ENCODE measurements around the gene TSPOAP1. TPM values are rescaled to one million over a fixed set of nuclear protein-coding genes. Genes with fewer than 3 reads are reported as not detected.

TSPOAP1 gene
- total RNA-seq, 1 donor: 0.86 TPM

DNA sequence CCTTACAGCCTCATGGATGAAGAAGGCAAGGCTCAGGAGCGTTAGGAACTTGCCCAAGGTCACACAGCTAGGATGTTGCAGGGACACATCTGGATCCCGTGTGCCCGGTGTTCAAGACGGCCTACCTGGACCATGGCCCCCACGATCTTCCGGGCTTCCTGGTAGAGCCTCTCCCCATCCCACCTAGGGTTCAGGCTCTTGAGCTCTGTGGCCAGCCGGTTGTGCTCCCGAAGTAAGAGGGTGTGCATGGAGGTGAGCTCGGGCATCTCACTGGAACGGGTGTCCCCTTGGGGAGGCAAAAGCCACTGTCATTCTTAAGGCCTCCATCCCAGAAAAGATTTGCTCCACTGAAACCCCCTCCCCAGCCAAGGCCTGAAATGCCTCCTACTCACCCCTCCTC is 53.2 kb downstream of the TSPOAP1 start:
- no peak overlapping the region for H3K4me3 ChIP-seq (ENCODE audit: low read depth, low read length)
- TF ChIP-seq, protein P1, sequence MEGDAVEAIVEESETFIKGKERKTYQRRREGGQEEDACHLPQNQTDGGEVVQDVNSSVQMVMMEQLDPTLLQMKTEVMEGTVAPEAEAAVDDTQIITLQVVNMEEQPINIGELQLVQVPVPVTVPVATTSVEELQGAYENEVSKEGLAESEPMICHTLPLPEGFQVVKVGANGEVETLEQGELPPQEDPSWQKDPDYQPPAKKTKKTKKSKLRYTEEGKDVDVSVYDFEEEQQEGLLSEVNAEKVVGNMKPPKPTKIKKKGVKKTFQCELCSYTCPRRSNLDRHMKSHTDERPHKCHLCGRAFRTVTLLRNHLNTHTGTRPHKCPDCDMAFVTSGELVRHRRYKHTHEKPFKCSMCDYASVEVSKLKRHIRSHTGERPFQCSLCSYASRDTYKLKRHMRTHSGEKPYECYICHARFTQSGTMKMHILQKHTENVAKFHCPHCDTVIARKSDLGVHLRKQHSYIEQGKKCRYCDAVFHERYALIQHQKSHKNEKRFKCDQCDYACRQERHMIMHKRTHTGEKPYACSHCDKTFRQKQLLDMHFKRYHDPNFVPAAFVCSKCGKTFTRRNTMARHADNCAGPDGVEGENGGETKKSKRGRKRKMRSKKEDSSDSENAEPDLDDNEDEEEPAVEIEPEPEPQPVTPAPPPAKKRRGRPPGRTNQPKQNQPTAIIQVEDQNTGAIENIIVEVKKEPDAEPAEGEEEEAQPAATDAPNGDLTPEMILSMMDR (IDR thresholded peaks at IDR 0.05; ENCODE audit: insufficient read depth, low read depth, low read length): no peak
- DNase-seq (ENCODE audit: low read depth): no peak

DNA sequence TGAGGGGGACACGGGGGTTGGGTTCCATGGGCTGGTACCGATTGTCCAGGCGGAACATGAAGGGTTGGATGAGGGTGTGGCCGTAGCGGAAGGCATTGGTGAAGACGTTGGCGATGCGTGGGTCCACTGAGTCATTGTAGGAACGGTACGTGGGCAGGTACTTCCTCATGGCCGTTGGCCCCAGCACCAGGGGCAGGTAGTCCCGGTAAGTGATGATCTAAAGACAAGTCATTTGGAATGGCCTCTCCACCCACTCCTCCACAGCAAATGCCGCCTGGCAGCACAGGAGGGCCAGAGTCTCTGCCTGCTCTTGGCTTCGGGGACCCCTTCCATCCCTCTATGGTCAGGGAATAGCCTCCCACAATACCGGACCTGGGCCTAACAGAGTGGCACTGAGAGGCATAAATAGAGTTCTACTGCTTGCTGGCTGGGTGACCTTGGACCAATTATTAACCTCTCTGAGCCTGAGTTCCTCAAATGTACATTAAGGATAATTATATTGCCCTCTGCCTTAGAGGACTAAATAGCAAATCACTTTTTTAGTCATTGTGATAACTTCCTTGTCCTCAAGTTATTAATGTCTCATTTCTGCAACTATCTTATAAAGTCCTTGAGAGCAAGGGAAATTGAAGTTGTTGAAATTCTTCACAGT is 55.0 kb downstream of the TSPOAP1 start:
- DNase-seq (ENCODE audit: low read depth): no peak
- TF ChIP-seq, protein P1 (IDR thresholded peaks at IDR 0.05; ENCODE audit: insufficient read depth, low read depth, low read length): no peak

DNA sequence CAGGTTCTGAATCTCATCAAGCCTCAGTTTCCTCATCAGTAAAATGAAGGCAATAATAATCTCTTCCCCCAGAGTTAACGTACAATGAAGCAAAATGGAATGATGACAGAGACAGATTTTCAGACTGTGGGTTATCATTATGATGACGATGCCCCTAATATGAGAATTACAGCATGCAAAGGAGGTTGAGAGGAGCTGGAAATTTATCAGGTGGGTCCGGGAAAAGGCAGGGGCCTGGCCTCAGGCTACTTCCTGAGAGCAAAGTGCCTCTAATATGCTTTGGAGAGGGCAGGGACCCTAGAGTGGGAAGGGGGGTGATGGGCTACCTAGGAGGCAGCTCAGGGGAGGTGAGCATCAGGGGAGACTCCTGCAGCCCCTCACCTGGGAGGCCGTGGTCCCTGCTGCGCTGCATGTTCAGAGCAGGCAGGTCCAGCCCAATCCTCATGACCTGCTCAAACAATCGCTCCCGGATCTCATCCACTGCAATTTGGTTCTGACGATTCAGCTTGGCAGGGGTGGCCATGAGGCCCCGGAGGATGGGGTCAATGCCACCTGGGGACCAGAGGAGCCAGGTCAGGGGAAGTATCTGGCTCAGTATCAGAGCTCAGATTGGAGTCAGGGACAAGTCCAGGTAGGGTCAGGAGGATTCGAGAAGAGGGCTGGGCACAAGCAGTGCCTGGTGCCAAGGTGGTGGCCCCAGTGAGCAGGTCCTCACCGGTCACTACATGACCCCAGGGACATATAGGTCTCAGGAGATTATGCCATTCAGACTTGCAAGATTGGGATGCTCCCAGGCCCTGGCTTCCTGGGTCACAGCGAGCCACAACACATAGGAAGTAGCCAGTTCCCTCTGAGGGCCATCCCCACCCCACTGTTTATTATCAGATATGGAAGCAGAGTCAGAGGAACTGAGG is 56.0 kb downstream of the TSPOAP1 start:
- no peak overlapping the region for H3K4me3 ChIP-seq (ENCODE audit: low read depth, low read length)
- TF ChIP-seq, protein P1 (IDR thresholded peaks at IDR 0.05; ENCODE audit: insufficient read depth, low read depth, low read length): no peak
- no peak for DNase-seq (ENCODE audit: low read depth)

More for the DNA sequence above, 55.0 kb downstream of the TSPOAP1 start:
- H3K4me3 ChIP-seq (ENCODE audit: low read depth, low read length): no peak overlapping the region

DNA sequence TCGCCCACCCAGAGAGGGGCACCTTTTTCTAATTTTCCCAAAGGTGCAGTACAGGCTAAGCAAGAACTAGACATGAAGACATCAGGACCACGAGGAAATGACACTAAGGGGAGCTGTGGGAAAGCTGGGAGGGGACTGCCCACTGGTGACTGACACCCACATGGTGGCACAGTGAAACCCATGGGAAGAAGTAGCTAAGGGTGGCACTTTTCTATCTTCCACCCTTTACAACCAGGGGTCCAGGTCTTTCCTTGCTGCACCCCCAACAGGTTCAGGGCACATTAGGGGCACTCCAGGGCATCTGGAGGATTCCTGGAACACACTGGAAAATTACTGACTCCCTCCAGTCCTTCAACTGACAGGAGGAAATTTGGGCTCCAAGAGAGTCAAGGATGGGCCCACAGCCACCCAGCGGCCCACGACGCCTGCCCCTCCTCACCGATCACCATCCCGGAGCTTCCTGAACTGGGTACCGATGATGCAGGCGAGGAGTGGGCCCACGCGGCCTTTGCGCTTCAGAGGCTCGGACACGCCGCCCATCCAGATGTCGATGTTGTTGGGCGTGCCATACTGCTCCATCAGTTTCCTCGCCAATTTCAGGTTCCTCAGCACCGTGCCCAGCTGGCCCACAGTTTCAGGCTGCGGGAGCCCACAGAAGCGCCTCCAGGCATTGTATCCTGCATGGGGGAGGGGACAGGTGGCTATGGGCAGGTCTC is 57.2 kb downstream of the TSPOAP1 start:
- DNase-seq (ENCODE audit: low read depth): no peak
- TF ChIP-seq, protein P1 (IDR thresholded peaks at IDR 0.05; ENCODE audit: insufficient read depth, low read depth, low read length): no peak

DNA sequence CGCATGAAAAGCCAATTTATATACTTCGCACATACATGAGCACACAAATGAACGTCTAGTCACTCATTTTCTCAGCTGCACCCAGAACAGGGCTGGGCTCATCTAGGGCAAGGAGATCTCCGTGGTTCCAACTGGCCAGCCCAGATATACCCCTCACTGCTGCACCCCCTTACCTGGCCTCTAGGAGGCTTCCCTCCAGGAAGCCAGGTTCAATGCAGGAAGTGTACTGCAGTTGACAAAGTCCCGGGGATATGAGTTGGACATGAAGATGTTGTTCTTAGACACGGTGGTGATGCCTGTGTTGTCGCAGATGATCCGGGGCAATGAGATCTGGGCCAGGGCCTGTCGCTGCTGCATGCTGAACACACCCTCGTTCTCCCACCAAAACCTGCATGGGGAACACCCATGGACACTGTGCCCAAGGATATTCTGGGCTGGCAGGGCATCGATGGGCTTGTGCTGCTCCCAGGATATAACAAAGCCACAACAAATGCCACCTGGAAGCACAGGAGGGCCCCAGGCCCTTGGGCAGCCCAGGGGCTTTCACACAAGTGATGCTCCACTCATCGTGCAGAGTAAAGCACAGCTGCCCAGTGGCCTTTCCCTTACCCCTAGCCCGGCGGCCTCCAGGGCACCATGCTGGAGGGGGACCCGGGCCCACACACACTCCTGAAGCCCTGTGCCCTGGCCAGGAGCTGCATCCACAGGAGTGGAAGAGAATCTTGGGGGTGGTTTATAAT is 57.9 kb downstream of the TSPOAP1 start:
- no peak for DNase-seq (ENCODE audit: low read depth)
- TF ChIP-seq, protein P1 (IDR thresholded peaks at IDR 0.05; ENCODE audit: insufficient read depth, low read depth, low read length): peak; percentile 5
- H3K4me3 ChIP-seq (ENCODE audit: low read depth, low read length): no peak overlapping the region

More for the DNA sequence above, 57.2 kb downstream of the TSPOAP1 start:
- H3K4me3 ChIP-seq (ENCODE audit: low read depth, low read length): no peak overlapping the region
